DOHH2 (cell line): ENCODE data around the gene DIP2C.

Source experiments
- H3F3A ChIP-seq: fragments of 200-600 bp; sonication (generic), shearing (Covaris generic); 2 replicates; pipeline ENCODE4 v1.6.0; 2016; ENCODE audit warnings: antibody characterized with exemption, mild to moderate bottlenecking; ENCODE audit not compliant: control insufficient read depth, insufficient read depth
- H3K27ac ChIP-seq: fragments of 200-600 bp; sonication (generic); 2 replicates; pipeline ENCODE4 v1.5.1; 2014; ENCODE audit warnings: low read depth, mild to moderate bottlenecking, low read length, moderate library complexity
- H3K27me3 ChIP-seq: fragments of 200-600 bp; sonication (generic); 2 replicates; pipeline ENCODE4 v1.6.1; 2014; ENCODE audit warnings: mild to moderate bottlenecking, low read length, mixed read lengths; ENCODE audit not compliant: control insufficient read depth
- H3K36me3 ChIP-seq: fragments of 200-600 bp; sonication (generic); 2 replicates; pipeline ENCODE4 v1.6.1; 2014; ENCODE audit warnings: mild to moderate bottlenecking, low read length, moderate library complexity, mixed read lengths; ENCODE audit not compliant: control insufficient read depth
- H3K4me1 ChIP-seq: fragments of 200-600 bp; sonication (generic); 2 replicates; pipeline ENCODE4 v1.6.1; 2014; ENCODE audit warnings: mild to moderate bottlenecking, low read length, mixed read lengths; ENCODE audit not compliant: control insufficient read depth
- H3K4me2 ChIP-seq: fragments of 200-600 bp; sonication (generic); 2 replicates; pipeline ENCODE4 v1.6.0; 2014; ENCODE audit warnings: mild to moderate bottlenecking, low read length, moderate library complexity
- H3K4me3 ChIP-seq: fragments of 200-600 bp; sonication (generic); 2 replicates; pipeline ENCODE4 v1.5.1; 2014; ENCODE audit warnings: mild to moderate bottlenecking, low read length, mixed read lengths
- H3K79me2 ChIP-seq: fragments of 200-600 bp; sonication (generic); 2 replicates; pipeline ENCODE4 v1.6.1; 2014; ENCODE audit warnings: mild to moderate bottlenecking, low read length, mixed read lengths; ENCODE audit not compliant: control insufficient read depth
- H3K9me2 ChIP-seq: fragments of 200-600 bp; sonication (generic); replicated peaks from 2 replicates; pipeline ENCODE4 v1.6.1; 2014; ENCODE audit warnings: mild to moderate bottlenecking, low read length, mixed read lengths; ENCODE audit not compliant: control insufficient read depth
- H3K9me3 ChIP-seq: fragments of 200-600 bp; sonication (generic); 2 replicates; pipeline ENCODE4 v1.6.1; 2014; ENCODE audit warnings: antibody characterized with exemption, low read length, mixed read lengths; ENCODE audit not compliant: control insufficient read depth, insufficient read depth
- H4K20me1 ChIP-seq: fragments of 200-600 bp; sonication (generic); 2 replicates; pipeline ENCODE4 v1.6.0; 2014; ENCODE audit warnings: low read depth, mild to moderate bottlenecking, antibody characterized with exemption, low read length, moderate library complexity; ENCODE audit not compliant: control insufficient read depth, insufficient read depth
- EZH2phosphoT487 ChIP-seq: fragments of 200-600 bp; sonication (generic); IDR thresholded peaks from 2 replicates; pipeline ENCODE4 v1.6.1; 2017; ENCODE audit warnings: borderline replicate concordance, mild to moderate bottlenecking, antibody characterized with exemption, low read length, moderate library complexity, mixed read lengths
- TF ChIP-seq, protein P1 (sequence below): fragments of 200-600 bp; sonication (generic); IDR thresholded peaks from one replicate; pipeline ENCODE4 v1.5.1; 2014; ENCODE audit warnings: antibody characterized with exemption, mild to moderate bottlenecking, low read depth, low read length; ENCODE audit not compliant: poor library complexity, severe bottlenecking

Gene DIP2C

DNA sequence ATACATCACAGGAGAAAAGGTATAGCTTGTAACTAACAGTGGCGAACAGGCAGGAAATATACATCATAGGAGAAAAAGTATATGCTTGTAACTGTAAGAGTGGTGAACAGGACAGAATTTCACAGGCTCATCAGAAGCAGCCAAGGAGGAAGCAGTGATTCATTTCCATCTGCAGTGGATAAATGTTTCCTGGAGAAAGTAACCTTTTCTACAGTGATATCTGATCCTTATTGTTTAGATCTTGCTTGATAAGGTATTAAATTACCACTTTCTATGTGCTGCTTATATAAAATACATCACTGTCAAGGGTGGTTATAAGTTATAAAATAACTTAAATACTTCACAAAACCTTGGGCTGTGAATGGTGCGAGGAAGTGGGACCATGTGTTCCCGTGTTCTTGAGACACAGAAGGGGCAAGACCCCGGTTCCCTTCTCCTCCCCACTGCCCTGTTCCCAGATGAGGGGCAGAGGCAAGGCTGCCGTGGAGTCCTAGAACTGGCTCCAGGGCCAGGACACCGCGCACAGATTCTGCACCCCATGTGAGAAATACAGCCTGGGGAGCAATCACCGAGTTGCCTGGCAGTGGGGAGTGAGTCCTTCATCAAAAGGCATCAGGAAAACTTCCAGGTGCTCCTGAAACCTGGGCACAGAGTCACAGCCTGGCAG is 135.2 kb downstream of the DIP2C start:
- peaks cover 49% of the 10 kb centered on the region for H3K4me1 ChIP-seq

DNA sequence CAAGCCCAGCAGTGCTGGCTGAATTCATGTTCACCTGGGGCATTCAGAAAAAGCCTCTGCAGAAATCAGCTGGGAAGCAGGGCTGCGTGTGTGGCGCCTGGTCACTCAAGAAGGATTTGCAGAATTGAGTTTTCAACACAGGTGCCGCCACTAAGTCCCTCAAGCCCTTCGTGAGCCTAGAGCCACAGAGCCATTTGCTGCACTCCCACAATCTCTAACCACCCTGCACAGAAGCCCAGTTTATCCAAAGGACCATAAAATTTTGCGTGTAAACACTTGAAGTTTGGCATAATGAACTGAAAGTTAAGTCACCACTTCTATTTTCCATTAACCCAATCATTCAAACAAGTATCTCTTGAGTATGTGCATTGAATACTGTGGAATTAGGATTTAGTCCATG is 136.2 kb downstream of the DIP2C start:
- no peak overlapping the region for H3K27ac ChIP-seq
- H3K79me2 ChIP-seq: no peaks in the 10 kb centered on the region
- H3K4me1 ChIP-seq: peaks cover 38% of the 10 kb centered on the region
- H3K4me2 ChIP-seq: no peak overlapping the region
- H3K9me3 ChIP-seq: no peaks in the 10 kb centered on the region
- H3K27me3 ChIP-seq: peaks cover 2% of the 10 kb centered on the region; the same call in 1 of the 2 replicates
- TF ChIP-seq, protein P1, sequence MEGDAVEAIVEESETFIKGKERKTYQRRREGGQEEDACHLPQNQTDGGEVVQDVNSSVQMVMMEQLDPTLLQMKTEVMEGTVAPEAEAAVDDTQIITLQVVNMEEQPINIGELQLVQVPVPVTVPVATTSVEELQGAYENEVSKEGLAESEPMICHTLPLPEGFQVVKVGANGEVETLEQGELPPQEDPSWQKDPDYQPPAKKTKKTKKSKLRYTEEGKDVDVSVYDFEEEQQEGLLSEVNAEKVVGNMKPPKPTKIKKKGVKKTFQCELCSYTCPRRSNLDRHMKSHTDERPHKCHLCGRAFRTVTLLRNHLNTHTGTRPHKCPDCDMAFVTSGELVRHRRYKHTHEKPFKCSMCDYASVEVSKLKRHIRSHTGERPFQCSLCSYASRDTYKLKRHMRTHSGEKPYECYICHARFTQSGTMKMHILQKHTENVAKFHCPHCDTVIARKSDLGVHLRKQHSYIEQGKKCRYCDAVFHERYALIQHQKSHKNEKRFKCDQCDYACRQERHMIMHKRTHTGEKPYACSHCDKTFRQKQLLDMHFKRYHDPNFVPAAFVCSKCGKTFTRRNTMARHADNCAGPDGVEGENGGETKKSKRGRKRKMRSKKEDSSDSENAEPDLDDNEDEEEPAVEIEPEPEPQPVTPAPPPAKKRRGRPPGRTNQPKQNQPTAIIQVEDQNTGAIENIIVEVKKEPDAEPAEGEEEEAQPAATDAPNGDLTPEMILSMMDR: no peak
- no peak for TF ChIP-seq EZH2phosphoT487
- peaks cover 7% of the 10 kb centered on the region for H3F3A ChIP-seq
- no peaks in the 10 kb centered on the region for H3K36me3 ChIP-seq
- H3K9me2 ChIP-seq: no peaks in the 10 kb centered on the region
- no peaks in the 10 kb centered on the region for H4K20me1 ChIP-seq
- no peak overlapping the region for H3K4me3 ChIP-seq

More for the DNA sequence above, 135.2 kb downstream of the DIP2C start:
- Histone ChIP-seq H3K9me3 (no peaks in the 10 kb centered on the region), H3K27me3 (peaks cover 2% of the 10 kb centered on the region; the same call in 1 of the 2 replicates), H3K9me2 (no peaks in the 10 kb centered on the region), H4K20me1 (no peaks in the 10 kb centered on the region), H3K36me3 (no peaks in the 10 kb centered on the region), H3K4me3 (no peak overlapping the region), H3K79me2 (no peaks in the 10 kb centered on the region), H3F3A (peaks cover 9% of the 10 kb centered on the region), H3K4me2 (no peak overlapping the region), H3K27ac (no peak overlapping the region)
- TF ChIP-seq, protein P1: no peak
- no peak for TF ChIP-seq EZH2phosphoT487

DNA sequence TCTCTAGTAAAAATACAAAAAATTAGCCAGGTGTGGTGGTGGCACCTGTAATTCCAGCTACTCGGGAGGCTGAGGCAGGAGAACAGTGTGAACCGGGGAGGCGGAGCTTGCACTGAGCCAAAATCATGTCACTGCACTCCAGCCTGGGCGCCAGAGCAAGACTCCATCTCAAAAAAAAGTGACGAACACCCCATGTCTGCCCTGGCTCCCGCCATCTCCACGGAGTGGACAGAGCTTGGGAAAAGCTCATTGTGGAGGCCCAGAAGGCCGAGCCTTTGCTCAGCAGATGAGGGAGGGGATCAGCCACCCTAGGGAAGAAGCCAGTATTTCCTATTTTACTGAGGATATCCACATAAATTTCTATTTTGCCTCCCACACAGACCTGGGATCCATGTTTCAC is 136.8 kb downstream of the DIP2C start:
- no peaks in the 10 kb centered on the region for H3K79me2 ChIP-seq
- H3K9me3 ChIP-seq: no peaks in the 10 kb centered on the region
- H3K4me2 ChIP-seq: no peak overlapping the region
- H3K36me3 ChIP-seq: no peaks in the 10 kb centered on the region
- peaks cover 2% of the 10 kb centered on the region; the same call in 1 of the 2 replicates for H3K27me3 ChIP-seq
- H3K9me2 ChIP-seq: no peaks in the 10 kb centered on the region
- H3K27ac ChIP-seq: no peak overlapping the region
- H3K4me3 ChIP-seq: no peak overlapping the region
- TF ChIP-seq, protein P1: no peak
- no peak for TF ChIP-seq EZH2phosphoT487
- H3F3A ChIP-seq: peaks cover 3% of the 10 kb centered on the region; the same call in 1 of the 2 replicates
- peaks cover 37% of the 10 kb centered on the region for H3K4me1 ChIP-seq
- no peaks in the 10 kb centered on the region for H4K20me1 ChIP-seq
